Measurements from ENCODE around the gene C17orf100.

DNA sequence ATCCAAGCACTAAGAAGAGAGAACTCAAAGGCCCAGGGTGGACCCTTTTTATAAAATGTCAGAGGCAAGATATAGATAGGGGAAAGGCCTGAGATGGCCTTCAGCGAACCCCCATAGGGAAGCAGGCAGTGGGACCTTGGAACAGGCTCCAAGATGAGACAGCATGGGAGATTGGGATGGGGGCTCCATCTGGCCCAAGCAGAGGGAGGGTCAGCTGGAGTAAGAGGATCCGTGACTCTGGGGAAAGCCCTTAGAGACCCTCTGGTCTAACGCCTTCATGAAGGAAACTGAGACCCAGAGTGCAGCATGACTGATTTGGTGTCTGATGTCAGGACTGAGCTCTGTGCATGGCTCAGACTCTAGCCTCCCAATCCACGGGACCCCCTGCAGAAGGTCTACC lies 30.8 kb downstream of the C17orf100 start:
- TF ChIP-seq TCF3 (IDR thresholded peaks at IDR 0.05; ENCODE audit: borderline replicate concordance, insufficient read depth, low read depth, low read length) (no peak), POLR2A (IDR thresholded peaks at IDR 0.05; ENCODE audit: low read depth, low read length) (no peak), ESRRA (IDR thresholded peaks at IDR 0.05; ENCODE audit: low read length) (no peak), ETV6 (conservative IDR thresholded peaks at IDR 0.05 in 1 of 2, IDR thresholded peaks at IDR 0.05 in 1 of 2; ENCODE audit: borderline replicate concordance in 1 of 2, low read depth in 1 of 2) (no peak), MYC (IDR thresholded peaks at IDR 0.05; ENCODE audit: insufficient read depth, insufficient read length, insufficient replicate concordance, low read length, severe bottlenecking) (no peak), CEBPB (IDR thresholded peaks at IDR 0.05; ENCODE audit: borderline replicate concordance in 1 of 2, low read depth in 2 of 2, low read length in 2 of 2) (no peak), EP300 (IDR thresholded peaks at IDR 0.05; ENCODE audit: borderline replicate concordance in 1 of 2, control insufficient read depth in 1 of 2, low read depth in 2 of 2, low read length in 2 of 2) (no peak)
- TF ChIP-seq, protein P1, sequence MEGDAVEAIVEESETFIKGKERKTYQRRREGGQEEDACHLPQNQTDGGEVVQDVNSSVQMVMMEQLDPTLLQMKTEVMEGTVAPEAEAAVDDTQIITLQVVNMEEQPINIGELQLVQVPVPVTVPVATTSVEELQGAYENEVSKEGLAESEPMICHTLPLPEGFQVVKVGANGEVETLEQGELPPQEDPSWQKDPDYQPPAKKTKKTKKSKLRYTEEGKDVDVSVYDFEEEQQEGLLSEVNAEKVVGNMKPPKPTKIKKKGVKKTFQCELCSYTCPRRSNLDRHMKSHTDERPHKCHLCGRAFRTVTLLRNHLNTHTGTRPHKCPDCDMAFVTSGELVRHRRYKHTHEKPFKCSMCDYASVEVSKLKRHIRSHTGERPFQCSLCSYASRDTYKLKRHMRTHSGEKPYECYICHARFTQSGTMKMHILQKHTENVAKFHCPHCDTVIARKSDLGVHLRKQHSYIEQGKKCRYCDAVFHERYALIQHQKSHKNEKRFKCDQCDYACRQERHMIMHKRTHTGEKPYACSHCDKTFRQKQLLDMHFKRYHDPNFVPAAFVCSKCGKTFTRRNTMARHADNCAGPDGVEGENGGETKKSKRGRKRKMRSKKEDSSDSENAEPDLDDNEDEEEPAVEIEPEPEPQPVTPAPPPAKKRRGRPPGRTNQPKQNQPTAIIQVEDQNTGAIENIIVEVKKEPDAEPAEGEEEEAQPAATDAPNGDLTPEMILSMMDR (IDR thresholded peaks at IDR 0.05 in 2 of 3, conservative IDR thresholded peaks at IDR 0.05 in 1 of 3; ENCODE audit: control insufficient read depth in 2 of 3, extremely low read depth in 1 of 3, insufficient read depth in 1 of 3, low read depth in 3 of 3, low read length in 3 of 3) = no peak
- TF ChIP-seq, protein P2, sequence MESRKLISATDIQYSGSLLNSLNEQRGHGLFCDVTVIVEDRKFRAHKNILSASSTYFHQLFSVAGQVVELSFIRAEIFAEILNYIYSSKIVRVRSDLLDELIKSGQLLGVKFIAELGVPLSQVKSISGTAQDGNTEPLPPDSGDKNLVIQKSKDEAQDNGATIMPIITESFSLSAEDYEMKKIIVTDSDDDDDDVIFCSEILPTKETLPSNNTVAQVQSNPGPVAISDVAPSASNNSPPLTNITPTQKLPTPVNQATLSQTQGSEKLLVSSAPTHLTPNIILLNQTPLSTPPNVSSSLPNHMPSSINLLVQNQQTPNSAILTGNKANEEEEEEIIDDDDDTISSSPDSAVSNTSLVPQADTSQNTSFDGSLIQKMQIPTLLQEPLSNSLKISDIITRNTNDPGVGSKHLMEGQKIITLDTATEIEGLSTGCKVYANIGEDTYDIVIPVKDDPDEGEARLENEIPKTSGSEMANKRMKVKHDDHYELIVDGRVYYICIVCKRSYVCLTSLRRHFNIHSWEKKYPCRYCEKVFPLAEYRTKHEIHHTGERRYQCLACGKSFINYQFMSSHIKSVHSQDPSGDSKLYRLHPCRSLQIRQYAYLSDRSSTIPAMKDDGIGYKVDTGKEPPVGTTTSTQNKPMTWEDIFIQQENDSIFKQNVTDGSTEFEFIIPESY (IDR thresholded peaks at IDR 0.05) = no peak
